CD4-positive, alpha-beta memory T cell (primary cell): ENCODE results near the gene KLHL4. TPM values are rescaled to one million over a fixed set of nuclear protein-coding genes. Genes with fewer than 3 reads are reported as not detected.
"Not testable (repeated sequence)": the region's sequence is repeated elsewhere in the genome, so short reads cannot be mapped to it uniquely, and the experiment has no call there.

ENCODE experiments used
- CTCF ChIA-PET: fragments of 350-600 bp; sonication (Branson Sonifier 250); formaldehyde crosslinking; loops from one replicate; lab custom pipeline; 2021; ENCODE audit warnings: inconsistent platforms; ENCODE audit not compliant: partially characterized antibody; lab: Charles Lee
- POLR2A ChIA-PET: fragments of 350-600 bp; sonication (Branson Sonifier 250); formaldehyde crosslinking; loops from one replicate; lab custom pipeline; 2021; ENCODE audit not compliant: partially characterized antibody; lab: Charles Lee
- DNase-seq, 5 donors: peaks; one replicate each; pipeline versions ENCODE4 v3.0.0 to v3.0.0-alpha.2; 2020 to 2022; ENCODE audit warnings: mixed read lengths in 1 of 5
- H3K27ac ChIP-seq: one replicate; pipeline ENCODE4 v1.7.0; 2013; ENCODE audit warnings: low read depth, low read length
- H3K27me3 ChIP-seq: 2 replicates; pipeline ENCODE4 v1.7.0; 2013; ENCODE audit warnings: mild to moderate bottlenecking, low read length, moderate library complexity; ENCODE audit not compliant: insufficient read depth
- H3K36me3 ChIP-seq: 2 replicates; pipeline ENCODE4 v1.7.0; 2013; ENCODE audit warnings: mild to moderate bottlenecking, low read length, moderate library complexity; ENCODE audit not compliant: insufficient read depth
- H3K4me1 ChIP-seq: 2 replicates; pipeline ENCODE4 v1.7.0; 2013; ENCODE audit warnings: mild to moderate bottlenecking, low read length, moderate library complexity; ENCODE audit not compliant: insufficient read depth
- H3K4me3 ChIP-seq, 2 donors: one replicate each; pipeline ENCODE4 v1.7.0; 2013; ENCODE audit warnings: low read length in 2 of 2, mild to moderate bottlenecking in 1 of 2
- H3K9me3 ChIP-seq, 2 donors: one replicate each; pipeline ENCODE4 v1.7.0; 2013; ENCODE audit warnings: low read length in 2 of 2, control low read depth in 1 of 2; ENCODE audit not compliant: control insufficient read depth in 1 of 2
- H3K27ac Mint-ChIP-seq, 7 donors: one replicate each; pipeline ENCODE4 v1.8.0; 2020 to 2021; ENCODE audit warnings: mixed read lengths in 7 of 7, mild to moderate bottlenecking in 6 of 7, inconsistent platforms in 3 of 7, moderate library complexity in 3 of 7
- H3K27me3 Mint-ChIP-seq, 2 donors: one replicate each; pipeline ENCODE4 v1.8.0; 2020 to 2021; ENCODE audit warnings: mixed read lengths in 2 of 2
- H3K36me3 Mint-ChIP-seq, 2 donors: one replicate each; pipeline ENCODE4 v1.8.0; 2020 to 2021; ENCODE audit warnings: mixed read lengths in 2 of 2, inconsistent platforms in 1 of 2, mild to moderate bottlenecking in 1 of 2
- H3K4me1 Mint-ChIP-seq, 4 donors: one replicate each; pipeline ENCODE4 v1.8.0; 2020 to 2021; ENCODE audit warnings: mixed read lengths in 4 of 4, mild to moderate bottlenecking in 1 of 4
- H3K4me3 Mint-ChIP-seq, 8 donors: one replicate each; pipeline ENCODE4 v1.8.0; 2020 to 2021; ENCODE audit warnings: mixed read lengths in 8 of 8, mild to moderate bottlenecking in 7 of 8, moderate library complexity in 6 of 8, inconsistent platforms in 3 of 8
- H3K9me3 Mint-ChIP-seq, 8 donors: one replicate each; pipeline ENCODE4 v1.8.0; 2020 to 2021; ENCODE audit warnings: mixed read lengths in 8 of 8, mild to moderate bottlenecking in 5 of 8, inconsistent platforms in 3 of 8, moderate library complexity in 1 of 8
- intact Hi-C: fragments of 100-400 bp; cut with micrococcal nuclease; formaldehyde crosslinking; loops from one replicate; pipeline ENCODE4 v1.15.1; 2023
- polyA plus RNA-seq, 2 donors: library from polyadenylated mRNA; unstranded; fragments of 300-500 nt; fragmentation: Illumina TruSeq; gene quantifications; one replicate each; pipeline ENCODE4 v1.2.3, GENCODE V29; 2021
- total RNA-seq, 2 experiments: library from RNA; stranded (reverse); gene quantifications; one replicate each; pipeline ENCODE4 v1.2.3, GENCODE V29; 2021

Gene KLHL4
- total and polyA plus RNA-seq, 4 experiments from 2014 or later: 0.14 to 0.30 TPM; not detected in 2

- Histone ChIP-seq H3K27ac (no peak overlapping the region), H3K36me3 (no peaks in the 10 kb centered on the region), H3K4me1 (no peaks in the 10 kb centered on the region), H3K4me3 (no peak overlapping the region), H3K9me3 (no peaks in the 10 kb centered on the region), H3K27me3 (no peaks in the 10 kb centered on the region)
- Mint-ChIP-seq H3K4me1 (no peaks in the 10 kb centered on the region), H3K9me3 (no peaks in the 10 kb centered on the region), H3K27me3 (no peaks in the 10 kb centered on the region), H3K36me3 (no peaks in the 10 kb centered on the region), H3K4me3 (no peak overlapping the region), H3K27ac (no peak overlapping the region)
- ChIA-PET CTCF (no interaction called here), POLR2A (no interaction called here)
- no peak for DNase-seq
- intact Hi-C loops: no loop called here
Measured at GRCh38 chrX:87663421-87663820, 145.8 kb downstream of the KLHL4 start.

DNA sequence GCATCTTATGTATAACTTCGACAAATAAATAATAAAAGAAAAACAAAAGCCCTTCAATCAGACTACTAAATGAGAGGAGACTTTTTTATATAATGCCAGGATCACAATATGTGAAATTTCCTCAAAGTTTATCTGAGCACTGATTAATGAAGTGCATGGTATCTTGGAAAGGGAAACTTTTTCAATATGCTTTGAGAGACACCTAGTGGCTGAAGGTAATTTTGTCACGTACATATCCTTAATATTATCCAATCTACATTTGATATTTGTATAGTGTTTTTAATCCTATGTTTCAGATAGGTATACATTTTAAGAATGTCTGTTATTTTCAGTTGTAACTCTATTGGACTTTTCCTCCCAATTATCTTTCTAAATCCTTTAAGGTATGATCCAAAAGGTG is 146.8 kb downstream of the KLHL4 start:
- no peaks in the 10 kb centered on the region for H3K27me3 ChIP-seq
- no peaks in the 10 kb centered on the region for H3K36me3 ChIP-seq
- Mint-ChIP-seq H3K9me3 (no peaks in the 10 kb centered on the region), H3K27ac (no peak overlapping the region), H3K27me3 (no peaks in the 10 kb centered on the region), H3K36me3 (no peaks in the 10 kb centered on the region), H3K4me1 (no peaks in the 10 kb centered on the region), H3K4me3 (no peak overlapping the region)
- H3K4me1 ChIP-seq: no peaks in the 10 kb centered on the region
- no peaks in the 10 kb centered on the region for H3K9me3 ChIP-seq
- intact Hi-C loops: no loop called here
- no peak overlapping the region for H3K4me3 ChIP-seq
- CTCF ChIA-PET: no interaction called here
- POLR2A ChIA-PET: no interaction called here
- DNase-seq: no peak
- no peak overlapping the region for H3K27ac ChIP-seq

- no peak overlapping the region for H3K27ac ChIP-seq
- H3K4me3 ChIP-seq: no peak overlapping the region
- ChIA-PET POLR2A (no interaction called here), CTCF (no interaction called here)
- Mint-ChIP-seq H3K27ac (no peak overlapping the region), H3K36me3 (no peaks in the 10 kb centered on the region), H3K27me3 (no peaks in the 10 kb centered on the region), H3K9me3 (no peaks in the 10 kb centered on the region), H3K4me1 (no peaks in the 10 kb centered on the region), H3K4me3 (no peak overlapping the region)
- no peaks in the 10 kb centered on the region for H3K9me3 ChIP-seq
- H3K4me1 ChIP-seq: no peaks in the 10 kb centered on the region
- H3K27me3 ChIP-seq: no peaks in the 10 kb centered on the region
- intact Hi-C loops: no loop called here
- DNase-seq: no peak
- no peaks in the 10 kb centered on the region for H3K36me3 ChIP-seq
Measured at GRCh38 chrX:87679849-87680248, 162.2 kb downstream of the KLHL4 start.

DNA sequence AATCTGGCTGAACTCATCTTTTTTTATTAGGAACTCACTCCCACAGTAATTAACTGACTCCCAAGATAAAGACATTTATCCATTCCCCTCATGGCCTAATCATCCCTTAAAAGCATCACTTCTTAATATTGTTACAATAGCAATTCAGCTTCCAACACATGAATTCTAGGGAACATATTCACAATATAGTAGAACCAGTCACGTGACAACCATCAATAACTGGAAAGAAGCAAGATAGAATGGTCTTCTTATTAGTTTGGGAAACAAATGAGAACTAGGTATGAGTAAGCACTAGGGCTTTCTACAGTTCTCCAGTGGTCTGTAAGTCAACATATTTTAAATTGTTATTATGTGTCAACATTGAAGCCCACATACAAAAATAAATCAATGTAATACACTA is 170.1 kb downstream of the KLHL4 start:
- Histone ChIP-seq H3K4me1 (no peaks in the 10 kb centered on the region), H3K9me3 (no peaks in the 10 kb centered on the region), H3K36me3 (no peaks in the 10 kb centered on the region), H3K27ac (no peak overlapping the region), H3K27me3 (no peaks in the 10 kb centered on the region), H3K4me3 (no peak overlapping the region)
- Mint-ChIP-seq H3K27ac (no peak overlapping the region), H3K9me3 (peaks cover 0 to 3% (median 0%) of the 10 kb centered on the region in 8 donors), H3K27me3 (no peaks in the 10 kb centered on the region), H3K4me1 (no peaks in the 10 kb centered on the region), H3K36me3 (no peaks in the 10 kb centered on the region), H3K4me3 (no peak overlapping the region)
- DNase-seq: no peak
- ChIA-PET POLR2A (no interaction called here), CTCF (no interaction called here)
- intact Hi-C loops: no loop called here

DNA sequence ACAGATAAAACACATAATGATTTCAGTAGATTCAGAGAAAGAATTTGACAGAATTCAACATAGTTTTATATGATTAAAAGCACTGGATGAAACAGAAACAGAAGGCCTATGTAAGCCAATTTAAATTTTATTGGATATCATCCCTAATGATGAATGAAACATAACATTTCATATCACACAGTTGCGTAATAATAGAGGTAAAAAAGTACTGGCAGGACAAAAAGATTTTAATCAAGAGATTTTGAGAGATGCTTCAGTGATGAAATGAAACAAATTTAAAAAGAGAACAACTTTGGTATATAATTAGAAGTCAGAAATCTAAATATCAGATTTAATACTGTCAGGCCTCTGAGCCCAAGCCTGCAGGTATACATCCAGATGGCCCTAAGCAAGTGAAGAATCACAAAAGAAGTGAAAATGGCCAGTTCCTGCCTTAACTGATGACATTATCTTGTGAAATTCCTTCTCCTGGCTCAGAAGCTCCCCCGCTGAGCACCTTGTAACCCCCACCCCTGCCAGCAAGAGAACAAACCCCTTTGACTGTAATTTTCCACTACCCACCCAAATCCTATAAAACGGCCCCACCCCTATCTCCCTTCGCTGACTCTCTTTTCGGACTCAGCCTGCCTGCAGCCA is 170.6 kb downstream of the KLHL4 start:
- H3K27ac ChIP-seq, DNase-seq, H3K9me3 ChIP-seq, intact Hi-C loops, H3K4me3 Mint-ChIP-seq, CTCF ChIA-PET, H3K4me1 Mint-ChIP-seq, H3K4me1 ChIP-seq, POLR2A ChIA-PET, H3K4me3 ChIP-seq, H3K9me3 Mint-ChIP-seq, H3K36me3 ChIP-seq, H3K36me3 Mint-ChIP-seq, H3K27me3 Mint-ChIP-seq, H3K27me3 ChIP-seq, H3K27ac Mint-ChIP-seq: not testable (repeated sequence)

DNA sequence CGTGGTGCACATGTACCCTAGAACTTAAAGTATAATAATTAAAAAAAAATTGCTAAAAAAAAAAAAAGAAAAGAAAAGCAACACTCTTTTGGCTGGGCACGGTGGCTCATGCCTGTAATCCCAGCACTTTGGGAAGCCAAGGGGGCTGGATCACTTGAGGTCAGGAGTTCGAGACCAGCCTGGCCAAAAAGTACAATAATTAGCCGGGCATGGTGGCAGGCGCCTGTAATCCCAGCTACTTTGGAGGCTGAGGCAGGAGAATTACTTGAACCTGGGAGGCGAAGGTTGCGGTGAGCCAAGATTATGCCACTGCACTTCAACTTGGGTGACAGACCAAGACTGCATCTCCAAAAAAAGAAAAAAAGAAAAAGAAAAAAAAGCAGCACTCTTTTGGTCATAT is 171.6 kb downstream of the KLHL4 start:
- POLR2A ChIA-PET, H3K4me3 Mint-ChIP-seq, H3K27ac ChIP-seq, H3K9me3 Mint-ChIP-seq, H3K36me3 ChIP-seq, H3K9me3 ChIP-seq, H3K27ac Mint-ChIP-seq, H3K27me3 Mint-ChIP-seq, DNase-seq, CTCF ChIA-PET, H3K4me1 ChIP-seq, H3K4me1 Mint-ChIP-seq, H3K36me3 Mint-ChIP-seq, H3K4me3 ChIP-seq, intact Hi-C loops, H3K27me3 ChIP-seq: not testable (repeated sequence)

- ChIA-PET POLR2A (no interaction called here), CTCF (no interaction called here)
- no peaks in the 10 kb centered on the region for H3K36me3 ChIP-seq
- H3K27ac ChIP-seq: no peak overlapping the region
- intact Hi-C loops: no loop called here
- H3K4me3 Mint-ChIP-seq: no peak overlapping the region
- DNase-seq: no peak
- H3K27me3 ChIP-seq: no peaks in the 10 kb centered on the region
- H3K4me3 ChIP-seq: no peak overlapping the region
- no peaks in the 10 kb centered on the region for H3K36me3 Mint-ChIP-seq
- H3K27me3 Mint-ChIP-seq: no peaks in the 10 kb centered on the region
- no peaks in the 10 kb centered on the region for H3K4me1 ChIP-seq
- H3K9me3 ChIP-seq: no peaks in the 10 kb centered on the region
- no peaks in the 10 kb centered on the region for H3K4me1 Mint-ChIP-seq
- no peak overlapping the region for H3K27ac Mint-ChIP-seq
- H3K9me3 Mint-ChIP-seq: peaks cover 0 to 2% (median 0%) of the 10 kb centered on the region in 8 donors
Measured at GRCh38 chrX:87693204-87693603, 175.6 kb downstream of the KLHL4 start.

- no peak for DNase-seq
- Histone ChIP-seq H3K9me3 (no peaks in the 10 kb centered on the region), H3K4me1 (no peaks in the 10 kb centered on the region), H3K36me3 (no peaks in the 10 kb centered on the region), H3K27me3 (no peaks in the 10 kb centered on the region), H3K27ac (no peak overlapping the region), H3K4me3 (no peak overlapping the region)
- ChIA-PET POLR2A (no interaction called here), CTCF (no interaction called here)
- H3K4me3 Mint-ChIP-seq: no peak overlapping the region
- intact Hi-C loops: no loop called here
- no peaks in the 10 kb centered on the region for H3K4me1 Mint-ChIP-seq
- H3K9me3 Mint-ChIP-seq: peaks cover 0 to 2% (median 0%) of the 10 kb centered on the region in 8 donors
- H3K27me3 Mint-ChIP-seq: no peaks in the 10 kb centered on the region
- H3K36me3 Mint-ChIP-seq: no peaks in the 10 kb centered on the region
- H3K27ac Mint-ChIP-seq: no peak overlapping the region
Measured at GRCh38 chrX:87697409-87697808, 179.8 kb downstream of the KLHL4 start.
